Osteoblast (primary cell): Measurements from ENCODE around the gene KCNMB4. TPM values are rescaled to one million over a fixed set of nuclear protein-coding genes. Genes with fewer than 3 reads are reported as not detected.

Experiments used
- DNase-seq: peaks from one replicate; pipeline ENCODE4 v3.0.0; 2011; ENCODE audit warnings: low spot score, mixed read lengths; ENCODE audit not compliant: insufficient read length; ENCODE audit errors: missing footprints
- H2AFZ ChIP-seq: 2 replicates; pipeline ENCODE4 v1.6.0; 2011; ENCODE audit warnings: mild to moderate bottlenecking, low read length
- H3K27ac ChIP-seq: 2 replicates; pipeline ENCODE4 v1.5.1; 2011; ENCODE audit warnings: mild to moderate bottlenecking, low read depth, low read length, moderate library complexity
- H3K27me3 ChIP-seq: 2 replicates; pipeline ENCODE4 v1.6.0; 2012; ENCODE audit warnings: mild to moderate bottlenecking, control low read depth, inconsistent platforms, low read length, moderate library complexity; ENCODE audit not compliant: insufficient read depth
- H3K36me3 ChIP-seq: 2 replicates; pipeline ENCODE4 v1.5.1; 2011; ENCODE audit warnings: mild to moderate bottlenecking, low read length, control low read depth, moderate library complexity; ENCODE audit not compliant: insufficient read depth
- H3K4me1 ChIP-seq: 2 replicates; pipeline ENCODE4 v1.5.1; 2011; ENCODE audit warnings: mild to moderate bottlenecking, low read length, control low read depth, moderate library complexity; ENCODE audit not compliant: insufficient read depth
- H3K4me2 ChIP-seq: 2 replicates; pipeline ENCODE4 v1.6.0; 2011; ENCODE audit warnings: mild to moderate bottlenecking, low read length; ENCODE audit not compliant: insufficient read depth
- H3K4me3 ChIP-seq: fragments of 200-600 bp; sonication (generic); 3 replicates; pipeline ENCODE4 v1.5.1; 2012; ENCODE audit warnings: mild to moderate bottlenecking, low read length, inconsistent platforms; ENCODE audit not compliant: insufficient read depth
- H3K79me2 ChIP-seq: 2 replicates; pipeline ENCODE4 v1.6.0; 2012; ENCODE audit warnings: mild to moderate bottlenecking, low read length, control low read depth, inconsistent platforms; ENCODE audit not compliant: insufficient read depth
- H3K9me3 ChIP-seq: 2 replicates; pipeline ENCODE4 v1.5.1; 2011; ENCODE audit warnings: low read depth, low read length, control low read depth
- H4K20me1 ChIP-seq: 2 replicates; pipeline ENCODE4 v1.6.0; 2012; ENCODE audit warnings: mild to moderate bottlenecking, low read length, control low read depth; ENCODE audit not compliant: insufficient read depth
- total RNA-seq: library from RNA; depleted of rRNA; stranded (reverse); fragments of >200 nt; gene quantifications from 2 replicates; pipeline ENCODE4 v1.2.3, GENCODE V29; 2012
- TF ChIP-seq, protein P1 (sequence below): IDR thresholded peaks from 2 replicates; pipeline ENCODE4 v1.5.1; 2011; ENCODE audit warnings: mild to moderate bottlenecking, low read depth, low read length, moderate library complexity; ENCODE audit errors: extremely low read depth

KCNMB4 gene
- total RNA-seq, 1 donor: under 0.01 TPM

DNA sequence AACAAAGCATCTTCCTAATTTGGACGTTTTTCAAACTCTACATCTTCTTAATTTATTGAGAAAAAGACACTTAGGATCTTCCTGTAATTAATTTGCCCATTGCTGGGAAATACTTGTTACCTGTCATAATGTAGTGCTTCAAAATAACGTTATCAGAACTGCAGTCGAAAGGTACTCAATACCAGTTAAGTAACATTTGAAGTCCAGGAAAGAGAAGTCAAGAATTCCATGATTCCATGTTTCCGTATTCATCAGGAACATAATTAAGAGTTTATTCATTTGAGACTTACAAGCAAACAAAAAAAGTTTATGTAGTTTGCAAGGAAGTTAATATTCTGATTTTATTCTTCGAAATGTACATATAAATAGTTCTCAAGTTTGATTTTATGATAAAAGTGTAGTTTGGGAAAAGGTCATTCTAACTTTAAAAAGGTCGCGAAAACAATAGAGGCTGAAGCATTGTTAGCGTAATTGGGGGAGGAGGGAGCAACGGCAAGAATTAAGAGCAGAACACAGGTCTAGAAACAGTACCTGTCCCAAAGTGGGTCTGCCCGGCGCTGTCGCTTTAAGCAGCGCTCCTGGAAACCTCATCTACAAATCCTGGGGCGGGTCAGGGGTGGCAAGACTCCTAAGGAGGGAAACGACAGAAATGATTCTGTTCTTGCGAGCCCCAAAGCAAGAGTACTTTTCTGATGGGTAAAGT is 1.2 kb upstream of the KCNMB4 start:
- H2AFZ ChIP-seq: no peak overlapping the region
- TF ChIP-seq, protein P1, sequence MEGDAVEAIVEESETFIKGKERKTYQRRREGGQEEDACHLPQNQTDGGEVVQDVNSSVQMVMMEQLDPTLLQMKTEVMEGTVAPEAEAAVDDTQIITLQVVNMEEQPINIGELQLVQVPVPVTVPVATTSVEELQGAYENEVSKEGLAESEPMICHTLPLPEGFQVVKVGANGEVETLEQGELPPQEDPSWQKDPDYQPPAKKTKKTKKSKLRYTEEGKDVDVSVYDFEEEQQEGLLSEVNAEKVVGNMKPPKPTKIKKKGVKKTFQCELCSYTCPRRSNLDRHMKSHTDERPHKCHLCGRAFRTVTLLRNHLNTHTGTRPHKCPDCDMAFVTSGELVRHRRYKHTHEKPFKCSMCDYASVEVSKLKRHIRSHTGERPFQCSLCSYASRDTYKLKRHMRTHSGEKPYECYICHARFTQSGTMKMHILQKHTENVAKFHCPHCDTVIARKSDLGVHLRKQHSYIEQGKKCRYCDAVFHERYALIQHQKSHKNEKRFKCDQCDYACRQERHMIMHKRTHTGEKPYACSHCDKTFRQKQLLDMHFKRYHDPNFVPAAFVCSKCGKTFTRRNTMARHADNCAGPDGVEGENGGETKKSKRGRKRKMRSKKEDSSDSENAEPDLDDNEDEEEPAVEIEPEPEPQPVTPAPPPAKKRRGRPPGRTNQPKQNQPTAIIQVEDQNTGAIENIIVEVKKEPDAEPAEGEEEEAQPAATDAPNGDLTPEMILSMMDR: no peak

DNA sequence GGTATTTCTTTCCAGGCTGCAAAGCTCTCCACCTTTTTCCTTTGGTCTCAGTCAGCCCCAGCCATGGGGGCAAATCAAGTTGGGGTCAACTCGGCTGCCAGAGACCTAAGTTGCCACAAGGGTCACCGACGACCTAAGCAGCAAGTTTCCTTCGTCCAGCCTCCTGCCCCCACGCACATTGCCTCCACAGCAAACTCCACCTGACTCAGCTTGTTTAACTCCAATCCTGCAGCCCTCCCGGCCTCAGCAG is 767 bp upstream of the KCNMB4 start:
- peak overlapping the region; percentile 77 for H3K4me2 ChIP-seq

More for the DNA sequence above, 1.2 kb upstream of the KCNMB4 start:
- Histone ChIP-seq H4K20me1 (no peaks in the 10 kb centered on the region), H3K36me3 (no peaks in the 10 kb centered on the region), H3K4me1 (peaks cover 15% of the 10 kb centered on the region), H3K79me2 (no peaks in the 10 kb centered on the region), H3K4me3 (peak overlapping the region; percentile 65), H3K27me3 (peaks cover 54% of the 10 kb centered on the region), H3K9me3 (no peaks in the 10 kb centered on the region), H3K27ac (no peak overlapping the region), H3K4me2 (peak overlapping the region; percentile 77)
- peak; percentile 66 for DNase-seq

DNA sequence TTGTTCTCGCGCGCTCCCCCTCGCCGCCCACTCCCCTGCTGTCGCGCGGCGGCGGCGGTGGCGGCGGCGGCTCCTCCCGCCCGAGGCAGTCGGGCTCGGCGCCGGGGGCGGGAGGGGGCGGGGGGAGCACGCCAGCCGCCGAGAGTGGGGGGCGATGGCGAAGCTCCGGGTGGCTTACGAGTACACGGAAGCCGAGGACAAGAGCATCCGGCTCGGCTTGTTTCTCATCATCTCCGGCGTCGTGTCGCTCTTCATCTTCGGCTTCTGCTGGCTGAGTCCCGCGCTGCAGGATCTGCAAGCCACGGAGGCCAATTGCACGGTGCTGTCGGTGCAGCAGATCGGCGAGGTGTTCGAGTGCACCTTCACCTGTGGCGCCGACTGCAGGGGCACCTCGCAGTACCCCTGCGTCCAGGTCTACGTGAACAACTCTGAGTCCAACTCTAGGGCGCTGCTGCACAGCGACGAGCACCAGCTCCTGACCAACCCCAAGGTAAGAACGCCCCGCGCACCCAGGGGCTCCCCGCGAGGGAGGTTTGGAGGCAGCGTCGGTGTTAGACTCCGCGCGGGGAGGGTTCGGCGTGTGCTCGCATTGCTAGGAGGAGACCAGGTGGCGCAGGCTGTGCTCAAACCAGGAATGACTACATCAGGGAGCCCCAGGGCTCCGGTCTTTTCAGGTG is 629 bp downstream of the KCNMB4 start:
- Histone ChIP-seq H3K27me3 (peaks cover 54% of the 10 kb centered on the region), H3K4me2 (peak overlapping the region; percentile 77), H3K36me3 (no peaks in the 10 kb centered on the region), H3K27ac (no peak overlapping the region), H3K79me2 (no peaks in the 10 kb centered on the region), H2AFZ (peak overlapping the region; percentile 76), H3K4me3 (peak overlapping the region; percentile 66), H3K9me3 (no peaks in the 10 kb centered on the region), H4K20me1 (no peaks in the 10 kb centered on the region), H3K4me1 (peaks cover 15% of the 10 kb centered on the region)
- TF ChIP-seq, protein P1: no peak
- peak; percentile 68 for DNase-seq

More for the DNA sequence above, 767 bp upstream of the KCNMB4 start:
- peak overlapping the region; percentile 65 for H3K4me3 ChIP-seq
- H3K79me2 ChIP-seq: no peaks in the 10 kb centered on the region
- H3K9me3 ChIP-seq: no peaks in the 10 kb centered on the region
- no peak for DNase-seq
- no peak overlapping the region for H3K27ac ChIP-seq
- H3K36me3 ChIP-seq: no peaks in the 10 kb centered on the region
- peak overlapping the region; percentile 9 for H2AFZ ChIP-seq
- H4K20me1 ChIP-seq: no peaks in the 10 kb centered on the region
- H3K4me1 ChIP-seq: peaks cover 15% of the 10 kb centered on the region
- TF ChIP-seq, protein P1: no peak
- H3K27me3 ChIP-seq: peaks cover 54% of the 10 kb centered on the region

DNA sequence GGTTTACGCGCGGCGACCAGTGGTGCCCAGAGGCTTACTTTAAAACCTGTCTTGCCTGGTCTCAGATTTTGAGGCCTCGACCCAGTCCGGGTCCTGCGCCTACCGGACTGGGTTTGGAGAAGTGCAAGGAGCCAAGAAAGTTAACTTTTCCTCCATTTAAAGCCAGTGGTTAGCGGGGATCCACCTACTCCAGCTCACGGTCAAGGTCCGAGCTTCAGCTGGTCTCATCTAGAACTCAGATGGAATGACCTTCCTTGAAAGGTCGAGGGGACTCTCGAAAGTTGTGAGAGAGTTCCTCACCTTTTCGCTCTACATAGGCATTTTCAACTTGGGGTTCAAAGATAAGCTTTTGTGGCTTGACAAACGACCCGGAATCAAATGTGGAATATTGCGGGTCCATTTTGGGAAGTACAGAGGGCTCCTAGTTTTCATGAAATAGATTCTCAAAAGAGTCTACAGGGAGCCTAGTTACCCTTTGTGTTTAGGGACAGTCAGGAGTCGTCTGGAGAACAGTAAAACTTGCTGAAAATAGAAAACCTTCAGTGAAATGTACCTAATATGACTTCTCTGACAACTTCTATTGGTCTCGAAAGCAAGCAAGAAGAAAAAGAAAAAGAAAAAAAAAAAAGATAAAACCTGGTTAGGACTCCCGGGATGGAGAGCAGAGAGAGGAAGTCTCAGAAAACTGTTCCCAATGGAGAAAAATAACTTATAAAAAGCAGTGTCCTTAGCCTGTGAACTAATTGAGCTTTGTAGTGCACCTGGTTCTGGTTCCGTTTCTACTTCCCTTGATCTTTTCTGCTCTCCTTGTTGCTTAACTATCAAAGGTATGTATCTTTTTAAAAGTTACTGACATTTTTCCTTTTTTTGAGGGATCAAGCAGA is 1.4 kb downstream of the KCNMB4 start:
- Histone ChIP-seq H3K9me3 (no peaks in the 10 kb centered on the region), H4K20me1 (no peaks in the 10 kb centered on the region), H2AFZ (peak overlapping the region; percentile 76), H3K27ac (no peak overlapping the region), H3K27me3 (peaks cover 54% of the 10 kb centered on the region), H3K36me3 (no peaks in the 10 kb centered on the region), H3K4me1 (peaks cover 15% of the 10 kb centered on the region), H3K4me3 (peak overlapping the region; percentile 66), H3K4me2 (peak overlapping the region; percentile 77), H3K79me2 (no peaks in the 10 kb centered on the region)
- peak; percentile 60 for DNase-seq
- TF ChIP-seq, protein P1: no peak
